Loucy (cell line): ENCODE measurements around the gene TLCD3B.

Source experiments
- EZH2phosphoT487 ChIP-seq: fragments of 200-600 bp; IDR thresholded peaks from 2 replicates; pipeline ENCODE4 v1.6.1; 2018; ENCODE audit warnings: antibody characterized with exemption, mild to moderate bottlenecking, moderate library complexity, borderline replicate concordance
- TF ChIP-seq, protein P1 (sequence below): fragments of 200-600 bp; sonication (generic); conservative IDR thresholded peaks from 2 replicates; pipeline ENCODE4 v1.5.1; 2014; ENCODE audit warnings: mild to moderate bottlenecking, antibody characterized with exemption, low read length

DNA sequence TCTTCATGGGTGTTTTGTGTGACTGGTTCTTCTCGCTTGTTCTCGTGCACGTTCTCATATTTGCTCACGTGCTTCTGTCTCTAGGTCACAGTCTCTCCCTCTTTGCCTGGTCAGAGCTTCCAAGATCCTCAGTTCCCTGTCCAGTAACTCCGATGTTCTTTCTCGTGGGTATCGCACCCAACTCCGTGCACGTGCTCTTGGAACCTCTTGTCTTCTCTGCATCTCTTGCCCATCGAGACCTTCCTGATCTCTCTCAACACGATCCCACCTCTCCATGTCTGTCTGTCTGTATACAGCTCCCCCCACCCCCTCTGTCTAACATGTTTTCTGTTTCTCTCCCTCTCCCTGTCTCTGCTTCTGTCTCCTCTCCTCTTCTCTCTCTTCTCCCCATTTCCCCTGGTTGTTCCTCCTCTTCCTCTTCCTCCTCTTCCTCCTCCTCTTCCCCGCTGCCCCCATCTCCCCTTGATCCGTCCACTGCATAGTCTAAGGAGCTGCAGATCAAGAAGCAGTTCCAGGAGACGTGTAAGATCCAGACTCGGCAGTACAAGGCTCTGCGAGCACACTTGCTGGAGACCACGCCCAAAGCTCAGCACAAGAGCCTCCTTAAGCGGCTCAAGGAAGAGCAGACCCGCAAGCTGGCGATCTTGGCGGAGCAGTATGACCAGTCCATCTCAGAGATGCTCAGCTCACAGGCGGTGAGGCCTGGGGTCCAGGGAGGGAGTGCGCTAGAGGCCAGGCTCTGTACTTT, 41.8 kb downstream of the TLCD3B start:
- TF ChIP-seq, protein P1, sequence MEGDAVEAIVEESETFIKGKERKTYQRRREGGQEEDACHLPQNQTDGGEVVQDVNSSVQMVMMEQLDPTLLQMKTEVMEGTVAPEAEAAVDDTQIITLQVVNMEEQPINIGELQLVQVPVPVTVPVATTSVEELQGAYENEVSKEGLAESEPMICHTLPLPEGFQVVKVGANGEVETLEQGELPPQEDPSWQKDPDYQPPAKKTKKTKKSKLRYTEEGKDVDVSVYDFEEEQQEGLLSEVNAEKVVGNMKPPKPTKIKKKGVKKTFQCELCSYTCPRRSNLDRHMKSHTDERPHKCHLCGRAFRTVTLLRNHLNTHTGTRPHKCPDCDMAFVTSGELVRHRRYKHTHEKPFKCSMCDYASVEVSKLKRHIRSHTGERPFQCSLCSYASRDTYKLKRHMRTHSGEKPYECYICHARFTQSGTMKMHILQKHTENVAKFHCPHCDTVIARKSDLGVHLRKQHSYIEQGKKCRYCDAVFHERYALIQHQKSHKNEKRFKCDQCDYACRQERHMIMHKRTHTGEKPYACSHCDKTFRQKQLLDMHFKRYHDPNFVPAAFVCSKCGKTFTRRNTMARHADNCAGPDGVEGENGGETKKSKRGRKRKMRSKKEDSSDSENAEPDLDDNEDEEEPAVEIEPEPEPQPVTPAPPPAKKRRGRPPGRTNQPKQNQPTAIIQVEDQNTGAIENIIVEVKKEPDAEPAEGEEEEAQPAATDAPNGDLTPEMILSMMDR, result no peak
- no peak for TF ChIP-seq EZH2phosphoT487
